Body of pancreas (tissue), 4 donors: ENCODE data around the gene ZCCHC7. TPM values are rescaled to one million over a fixed set of nuclear protein-coding genes. Genes with fewer than 3 reads are reported as not detected.

Source experiments
- ATAC-seq: fragments of 150-250 bp; one replicate; pipeline ENCODE4 v1.9.1; 2016
- DNase-seq, 4 donors: peaks; one replicate each; pipeline ENCODE4 v3.0.0-alpha.2; 2019
- H3K27ac ChIP-seq, 4 donors: fragments of 200-600 bp; sonication (generic); 1 replicate in 3 of 4; 2 replicates in 1 of 4; pipeline versions ENCODE4 v1.5.1 to v1.6.1; 2016 to 2019; ENCODE audit warnings: mild to moderate bottlenecking in 1 of 4, mixed read lengths in 1 of 4, moderate library complexity in 1 of 4
- H3K27me3 ChIP-seq, 2 donors: fragments of 200-600 bp; sonication (generic); one replicate each; pipeline ENCODE4 v1.6.0; 2016; ENCODE audit warnings: mild to moderate bottlenecking in 1 of 2
- H3K36me3 ChIP-seq, 2 donors: fragments of 200-600 bp; sonication (generic); replicated peaks in 1 of 2; 2 replicates each; pipeline ENCODE4 v1.5.1; 2016; ENCODE audit warnings: low read depth in 2 of 2; ENCODE audit not compliant: insufficient read depth in 1 of 2
- H3K4me1 ChIP-seq: fragments of 200-600 bp; sonication (generic); one replicate; pipeline ENCODE4 v1.6.0; 2016
- H3K4me3 ChIP-seq, 2 donors: fragments of 200-600 bp; sonication (generic); 1 replicate in 1 of 2; 2 replicates in 1 of 2; pipeline ENCODE4 v1.5.1; 2016 to 2019
- H3K9me3 ChIP-seq, 3 donors: fragments of 200-600 bp; sonication (generic); 1 replicate in 2 of 3; 2 replicates in 1 of 3; pipeline ENCODE4 v1.5.1; 2016
- CTCF ChIP-seq, 7 experiments: fragments of 450-650 bp in 4 of 7; fragments of 200-600 bp in 3 of 7; sonication (generic) in 3 of 7; IDR thresholded peaks; one replicate each; pipeline ENCODE4 v1.5.1; 2016 to 2019; ENCODE audit warnings: antibody characterized with exemption in 7 of 7
- POLR2A ChIP-seq, 3 donors: fragments of 450-650 bp; IDR thresholded peaks; one replicate each; pipeline ENCODE4 v1.6.1; 2016; ENCODE audit warnings: antibody characterized with exemption in 3 of 3, mild to moderate bottlenecking in 2 of 3
- WGBS, 2 donors: methylation state at CpG; one replicate each; pipeline ENCODE4 v1.1.5; 2017; 5-methylcytosine and 5-hydroxymethylcytosine counted together
- intact Hi-C: fragments of 100-400 bp; cut with DNase I; formaldehyde crosslinking; loops from one replicate; pipeline ENCODE4 v1.15.1; 2023
- total RNA-seq, 2 donors: library from RNA; depleted of rRNA; stranded (reverse); fragments of >200 nt; gene quantifications; one replicate each; pipeline ENCODE4 v1.1.0, GENCODE V29; 2016

The ZCCHC7 gene
- total RNA-seq, 2 donors from 2014 or later: 10.1 to 18.1 TPM

- no peaks in the 10 kb centered on the region for H3K4me1 ChIP-seq
- DNase-seq (no peak), ATAC-seq (no peak)
- WGBS, 2 donors: 83% methylated on average over 6 of the region's 6 CpGs
- H3K9me3 ChIP-seq: no peaks in the 10 kb centered on the region
- intact Hi-C loops: no loop called here
- H3K4me3 ChIP-seq: no peak overlapping the region
- no peaks in the 10 kb centered on the region for H3K27me3 ChIP-seq
- no peak overlapping the region for H3K27ac ChIP-seq
- TF ChIP-seq POLR2A (IDR thresholded peaks at IDR 0.05) (no peak), CTCF (IDR thresholded peaks at IDR 0.05) (no peak)
- no peaks in the 10 kb centered on the region for H3K36me3 ChIP-seq
Measured at GRCh38 chr9:37370282-37370681, 249.9 kb downstream of the ZCCHC7 start.

GRCh38 chr9:37370968-37371563 is 250.7 kb downstream of the ZCCHC7 start:
- DNase-seq (no peak), ATAC-seq (no peak)
- Histone ChIP-seq H3K4me3 (no peak overlapping the region), H3K36me3 (no peaks in the 10 kb centered on the region), H3K9me3 (no peaks in the 10 kb centered on the region), H3K27me3 (no peaks in the 10 kb centered on the region), H3K27ac (no peak overlapping the region), H3K4me1 (no peaks in the 10 kb centered on the region)
- intact Hi-C loops: no loop called here
- WGBS, 2 donors: 74 to 85% methylated on average over 4 to 5 of the region's 5 CpGs
- TF ChIP-seq CTCF (IDR thresholded peaks at IDR 0.05): no peak

- Histone ChIP-seq H3K27me3 (no peaks in the 10 kb centered on the region), H3K4me3 (no peak overlapping the region), H3K36me3 (no peaks in the 10 kb centered on the region), H3K27ac (no peak overlapping the region), H3K4me1 (no peaks in the 10 kb centered on the region), H3K9me3 (no peaks in the 10 kb centered on the region)
- WGBS, 2 donors: 61 to 64% methylated on average over 19 to 20 of the region's 20 CpGs
- no peak for ATAC-seq
- intact Hi-C loops: no loop called here
- no peak for DNase-seq
- TF ChIP-seq POLR2A (IDR thresholded peaks at IDR 0.05): no peak
- no peak for TF ChIP-seq CTCF (IDR thresholded peaks at IDR 0.05)
Measured at GRCh38 chr9:37371565-37372464, 251.4 kb downstream of the ZCCHC7 start.

GRCh38 chr9:37372839-37373238 is 252.5 kb downstream of the ZCCHC7 start:
- intact Hi-C loops: no loop called here
- Histone ChIP-seq H3K9me3 (no peaks in the 10 kb centered on the region), H3K4me1 (no peaks in the 10 kb centered on the region), H3K27ac (no peak overlapping the region), H3K4me3 (no peak overlapping the region), H3K27me3 (no peaks in the 10 kb centered on the region), H3K36me3 (no peaks in the 10 kb centered on the region)
- TF ChIP-seq POLR2A (IDR thresholded peaks at IDR 0.05) (no peak), CTCF (IDR thresholded peaks at IDR 0.05) (no peak)
- DNase-seq (no peak), ATAC-seq (no peak)
- 70 to 82% methylated on average over 3 of the region's 3 CpGs for WGBS, 2 donors
